Body of pancreas (tissue), 4 donors: ENCODE data around the gene ABR.

Experiments used
- POLR2A ChIP-seq, 3 donors: fragments of 450-650 bp; IDR thresholded peaks; one replicate each; pipeline ENCODE4 v1.6.1; 2016; ENCODE audit warnings: antibody characterized with exemption in 3 of 3, mild to moderate bottlenecking in 2 of 3
- TF ChIP-seq, protein P1 (sequence below), 7 experiments: fragments of 450-650 bp in 4 of 7; fragments of 200-600 bp in 3 of 7; sonication (generic) in 3 of 7; IDR thresholded peaks; one replicate each; pipeline ENCODE4 v1.5.1; 2016 to 2019; ENCODE audit warnings: antibody characterized with exemption in 7 of 7

DNA sequence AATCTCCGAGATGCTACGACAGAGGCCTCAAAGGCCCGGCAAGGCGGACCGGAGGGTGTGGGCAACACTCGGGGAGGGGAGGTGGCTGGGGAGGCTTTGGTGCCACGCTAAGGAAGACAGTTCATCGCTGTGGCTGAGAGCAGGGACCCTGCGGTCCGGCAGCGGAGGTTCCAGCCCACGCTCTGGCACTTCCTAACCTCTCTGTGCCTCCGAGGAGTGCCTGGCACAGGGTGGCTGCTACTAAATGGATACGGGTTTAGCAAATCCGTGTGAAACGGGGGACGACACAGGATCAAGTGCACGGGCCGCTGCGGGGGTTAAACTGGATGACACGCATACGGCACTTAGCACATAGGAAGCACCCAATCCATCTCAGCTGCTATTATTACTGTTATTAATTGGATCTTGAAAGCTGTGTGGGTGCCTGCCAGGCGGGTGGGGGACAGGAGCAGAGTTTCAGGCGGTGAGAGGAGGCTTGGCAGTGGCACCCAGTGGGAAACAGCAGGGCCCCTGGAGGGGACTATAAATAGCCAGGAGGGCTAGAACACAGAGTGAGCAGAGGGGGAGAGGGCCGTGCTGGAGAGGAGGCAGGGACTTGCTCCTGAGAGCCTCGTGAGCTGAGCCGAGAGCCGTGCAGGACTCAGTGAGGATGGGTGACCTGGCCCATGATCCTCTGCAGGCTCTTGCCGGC lies 45.0 kb downstream of the ABR start:
- TF ChIP-seq, protein P1, sequence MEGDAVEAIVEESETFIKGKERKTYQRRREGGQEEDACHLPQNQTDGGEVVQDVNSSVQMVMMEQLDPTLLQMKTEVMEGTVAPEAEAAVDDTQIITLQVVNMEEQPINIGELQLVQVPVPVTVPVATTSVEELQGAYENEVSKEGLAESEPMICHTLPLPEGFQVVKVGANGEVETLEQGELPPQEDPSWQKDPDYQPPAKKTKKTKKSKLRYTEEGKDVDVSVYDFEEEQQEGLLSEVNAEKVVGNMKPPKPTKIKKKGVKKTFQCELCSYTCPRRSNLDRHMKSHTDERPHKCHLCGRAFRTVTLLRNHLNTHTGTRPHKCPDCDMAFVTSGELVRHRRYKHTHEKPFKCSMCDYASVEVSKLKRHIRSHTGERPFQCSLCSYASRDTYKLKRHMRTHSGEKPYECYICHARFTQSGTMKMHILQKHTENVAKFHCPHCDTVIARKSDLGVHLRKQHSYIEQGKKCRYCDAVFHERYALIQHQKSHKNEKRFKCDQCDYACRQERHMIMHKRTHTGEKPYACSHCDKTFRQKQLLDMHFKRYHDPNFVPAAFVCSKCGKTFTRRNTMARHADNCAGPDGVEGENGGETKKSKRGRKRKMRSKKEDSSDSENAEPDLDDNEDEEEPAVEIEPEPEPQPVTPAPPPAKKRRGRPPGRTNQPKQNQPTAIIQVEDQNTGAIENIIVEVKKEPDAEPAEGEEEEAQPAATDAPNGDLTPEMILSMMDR (IDR thresholded peaks at IDR 0.05), result no peak
- no peak for TF ChIP-seq POLR2A (IDR thresholded peaks at IDR 0.05)
